Right lobe of liver (tissue), 4 donors: ENCODE results near the gene CAB39.

ENCODE experiments used
- POLR2A ChIP-seq: fragments of 450-650 bp; IDR thresholded peaks from one replicate; pipeline ENCODE4 v1.6.1; 2017; ENCODE audit warnings: antibody characterized with exemption, mild to moderate bottlenecking
- TF ChIP-seq, protein P1 (sequence below), 4 donors: fragments of 200-600 bp in 3 of 4; fragments of 450-650 bp in 1 of 4; IDR thresholded peaks; one replicate each; pipeline versions ENCODE4 v1.5.1 to v1.8.0; 2016 to 2022; ENCODE audit warnings: antibody characterized with exemption in 4 of 4, mild to moderate bottlenecking in 2 of 4
- donor health status: DM: no; HTN: no; CAD: no.
- donor health status: DM: no; HTN: no; CAD: no.
- donor health status: DM: no; HTN: yes; CAD: no.

- TF ChIP-seq, protein P1, sequence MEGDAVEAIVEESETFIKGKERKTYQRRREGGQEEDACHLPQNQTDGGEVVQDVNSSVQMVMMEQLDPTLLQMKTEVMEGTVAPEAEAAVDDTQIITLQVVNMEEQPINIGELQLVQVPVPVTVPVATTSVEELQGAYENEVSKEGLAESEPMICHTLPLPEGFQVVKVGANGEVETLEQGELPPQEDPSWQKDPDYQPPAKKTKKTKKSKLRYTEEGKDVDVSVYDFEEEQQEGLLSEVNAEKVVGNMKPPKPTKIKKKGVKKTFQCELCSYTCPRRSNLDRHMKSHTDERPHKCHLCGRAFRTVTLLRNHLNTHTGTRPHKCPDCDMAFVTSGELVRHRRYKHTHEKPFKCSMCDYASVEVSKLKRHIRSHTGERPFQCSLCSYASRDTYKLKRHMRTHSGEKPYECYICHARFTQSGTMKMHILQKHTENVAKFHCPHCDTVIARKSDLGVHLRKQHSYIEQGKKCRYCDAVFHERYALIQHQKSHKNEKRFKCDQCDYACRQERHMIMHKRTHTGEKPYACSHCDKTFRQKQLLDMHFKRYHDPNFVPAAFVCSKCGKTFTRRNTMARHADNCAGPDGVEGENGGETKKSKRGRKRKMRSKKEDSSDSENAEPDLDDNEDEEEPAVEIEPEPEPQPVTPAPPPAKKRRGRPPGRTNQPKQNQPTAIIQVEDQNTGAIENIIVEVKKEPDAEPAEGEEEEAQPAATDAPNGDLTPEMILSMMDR (IDR thresholded peaks at IDR 0.05), result no peak
- no peak for TF ChIP-seq POLR2A
Measured at GRCh38 chr2:230761704-230762103, 49.1 kb downstream of the CAB39 start.
